ENCODE results near the gene CD274. TPM values are rescaled to one million over a fixed set of nuclear protein-coding genes. Genes with fewer than 3 reads are reported as not detected.
A peak's percentile ranks its signal among the peaks of the same experiment; 100 is the strongest.

Gene CD274
- total and polyA plus RNA-seq, 10 of the 15 experiments (the other 5 are each of a cell fraction or from before 2014, with no cell fraction given) = 9.4 to 128 (median 24.6) TPM

- no peak for TF ChIP-seq TBL1XR1 (IDR thresholded peaks at IDR 0.05; ENCODE audit: low read depth, low read length)
Observed at GRCh38 chr9:5455181-5455580, 4.8 kb downstream of the CD274 start (continued).

DNA sequence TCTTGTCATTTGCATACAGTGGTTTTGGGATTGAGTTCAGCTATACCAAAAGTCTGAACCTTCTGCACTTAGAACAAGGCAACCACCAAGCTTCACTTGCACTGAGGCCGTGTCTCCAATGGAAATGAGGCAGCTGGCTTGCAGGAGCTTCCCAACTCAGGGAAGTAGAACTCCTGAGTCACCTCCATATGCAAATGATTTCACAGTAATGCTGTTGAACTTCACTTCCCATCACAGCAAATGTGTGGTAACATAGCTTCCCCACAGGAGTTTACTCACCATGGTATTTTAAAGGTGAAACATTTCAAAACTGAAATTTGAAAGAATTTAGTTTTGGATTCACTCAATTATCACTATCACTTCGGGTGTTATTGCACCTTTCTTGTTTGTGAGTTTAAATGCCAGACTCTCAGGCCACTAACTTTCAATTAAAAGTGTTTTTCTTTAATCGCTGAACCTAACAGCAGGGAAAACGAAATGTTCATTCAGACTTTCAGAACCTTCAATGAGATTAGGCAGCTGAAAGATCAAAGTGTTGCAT is 9.0 kb downstream of the CD274 start:
- H4K20me1 ChIP-seq (ENCODE audit: control insufficient read depth, insufficient read depth) = no peaks in the 10 kb centered on the region
- BruUV-seq (replicated peaks) = no TSS peak
- peak overlapping the region; percentile 56 for H3K9ac ChIP-seq (ENCODE audit: control insufficient read depth, insufficient read depth, low read length)
- CTCF ChIA-PET = interaction anchor here (0.6 to 3.0 kb wide), 7 partner anchors 9 to 141 kb away, joined by 3 to 11 read pairs (median 6); partner anchors contain the start of gene CD274
- peak; percentile 55 for ATAC-seq
- H3K4me3 ChIP-seq = peak overlapping the region; percentile 35
- in situ Hi-C loops (cut with MboI) (loop anchor here (5.0 kb wide), 1 partner anchor 133 kb away; no protein-coding TSS in a partner anchor), intact Hi-C loops (cut with micrococcal nuclease; ENCODE audit: unreplicated experiment) (loop anchor here (2.0 to 10.0 kb wide), 4 partner anchors 21 to 375 kb away; partner anchors contain the start of gene ERMP1)
- no peak for DNase-seq (ENCODE audit: low read depth, low spot score)
- no peak overlapping the region for H2AFZ ChIP-seq (ENCODE audit: control insufficient read depth, low read depth, low read length)
- H3K27me3 ChIP-seq (replicated peaks in 1 of 2; ENCODE audit: control insufficient read depth in 2 of 2, insufficient read depth in 2 of 2, low read length in 1 of 2) = no peaks in the 10 kb centered on the region
- peak overlapping the region; percentile 81 for H3K27ac ChIP-seq (ENCODE audit: control insufficient read depth, insufficient read depth)
- peaks cover 32% of the 10 kb centered on the region for H3K4me1 ChIP-seq (ENCODE audit: control insufficient read depth, insufficient read depth, low read length)
- H3K4me2 ChIP-seq (ENCODE audit: control insufficient read depth, insufficient read depth) = peak overlapping the region; percentile 80
- POLR2A ChIA-PET = interaction anchor here (0.7 to 2.3 kb wide), 17 partner anchors 9 to 169 kb away, joined by 3 to 13 read pairs (median 5); partner anchors contain the start of genes CD274 and PLGRKT
- H3K79me2 ChIP-seq (ENCODE audit: control insufficient read depth, insufficient read depth, low read length) = peaks cover 79% of the 10 kb centered on the region
- no peaks in the 10 kb centered on the region; the same call in 1 of the 3 replicates for H3K9me3 ChIP-seq (replicated peaks; ENCODE audit: control insufficient read depth, insufficient read depth, low read length)
- 2% methylated on average over 4 of the region's 4 CpGs for WGBS (ENCODE audit: insufficient coverage, insufficient replicate concordance, low lambda C conversion rate, missing lambda C conversion rate)
- H3K36me3 ChIP-seq (ENCODE audit: control insufficient read depth in 2 of 2, insufficient read depth in 2 of 2, low read length in 1 of 2) = peaks cover 13 to 22% of the 10 kb centered on the region in 2 experiments
- FAIRE-seq = peak; percentile 80
- SMC1A ChIA-PET (ENCODE audit: uncharacterized antibody, unreplicated experiment) = interaction anchor here (0.7 to 8.9 kb wide), 26 partner anchors 10 to 169 kb away, joined by 3 to 90 read pairs (median 6); partner anchors contain the start of genes CD274, PDCD1LG2 and RIC1
- RAD21 ChIA-PET (ENCODE audit: unreplicated experiment) = interaction anchor here (0.8 to 5.6 kb wide), 24 partner anchors 10 to 169 kb away, joined by 3 to 43 read pairs (median 5); partner anchors contain the start of genes CD274, PDCD1LG2, PLGRKT and RIC1
- TF ChIP-seq MXI1 (IDR thresholded peaks at IDR 0.05; ENCODE audit: low read depth, low read length) (peak; percentile 58; the same call in 1 of the 2 replicates), LARP7 (IDR thresholded peaks at IDR 0.05) (no peak), GABPA (IDR thresholded peaks at IDR 0.05; ENCODE audit: low read depth) (peak; percentile 47; the same call in 1 of the 2 replicates), PML (IDR thresholded peaks at IDR 0.05; ENCODE audit: low read length) (peak; percentile 57; the same call in 1 of the 2 replicates), JUNB (IDR thresholded peaks at IDR 0.05) (peak; percentile 80), EED (IDR thresholded peaks at IDR 0.05; ENCODE audit: low read depth) (peak; percentile 97), NKRF (conservative IDR thresholded peaks at IDR 0.05) (peak; percentile 49), DPF2 (IDR thresholded peaks at IDR 0.05) (peak; percentile 85), ZNF217 (IDR thresholded peaks at IDR 0.05) (peak; percentile 41; the same call in 1 of the 2 replicates), ZBTB4 (CRISPR knock-in tag; IDR thresholded peaks at IDR 0.05) (no peak), TCF7 (IDR thresholded peaks at IDR 0.05; ENCODE audit: borderline replicate concordance) (no peak), IKZF2 (IDR thresholded peaks at IDR 0.05) (peak; percentile 99), RBBP5 (conservative IDR thresholded peaks at IDR 0.05) (no peak), TARDBP (IDR thresholded peaks at IDR 0.05; ENCODE audit: borderline replicate concordance) (no peak), IRF4 (IDR thresholded peaks at IDR 0.05; ENCODE audit: low read depth, low read length) (0 out of 2 replicates have a peak, but pooled peaks have one; percentile 32), CEBPB (IDR thresholded peaks at IDR 0.05; ENCODE audit: borderline replicate concordance in 1 of 2, low read depth in 2 of 2, low read length in 2 of 2) (0 out of 4 replicates have a peak, but pooled peaks of 1 of the 2 experiments have one; percentile 45), GATAD2B (conservative IDR thresholded peaks at IDR 0.05; ENCODE audit: low read depth) (peak; percentile 71), PAX5 (IDR thresholded peaks at IDR 0.05; ENCODE audit: borderline replicate concordance, low read depth, low read length) (peak; percentile 21; the same call in 1 of the 2 replicates)

Data from GM12878 (cell line).